Upper lobe of right lung (tissue), 1 donor: ENCODE data around the gene SKIL. TPM values are rescaled to one million over a fixed set of nuclear protein-coding genes. Genes with fewer than 3 reads are reported as not detected.

Experiments
- ATAC-seq: fragments of 200-7000 bp; cut with Tn5 transposase; one replicate; pipeline ENCODE4 v1.9.1; 2020; ENCODE audit warnings: mild to moderate bottlenecking, moderate library complexity
- DNase-seq: peaks from one replicate; pipeline ENCODE4 v3.0.0-alpha.2; 2020
- H3K27ac ChIP-seq: fragments of 200-600 bp; one replicate; pipeline ENCODE4 v1.8.0; 2022
- H3K27me3 ChIP-seq: fragments of 200-600 bp; one replicate; pipeline ENCODE4 v1.8.0; 2022; ENCODE audit warnings: mild to moderate bottlenecking
- H3K36me3 ChIP-seq: fragments of 200-600 bp; one replicate; pipeline ENCODE4 v1.8.0; 2022
- H3K4me1 ChIP-seq: fragments of 200-600 bp; one replicate; pipeline ENCODE4 v1.8.0; 2022
- H3K4me3 ChIP-seq: fragments of 200-600 bp; one replicate; pipeline ENCODE4 v1.8.0; 2022; ENCODE audit warnings: mild to moderate bottlenecking
- H3K9me3 ChIP-seq: fragments of 200-600 bp; one replicate; pipeline ENCODE4 v1.8.0; 2022
- CTCF ChIP-seq: fragments of 200-600 bp; IDR thresholded peaks from one replicate; pipeline ENCODE4 v1.8.0; 2022; ENCODE audit warnings: antibody characterized with exemption
- intact Hi-C: fragments of 100-400 bp; cut with DNase I; formaldehyde crosslinking; loops from one replicate; pipeline ENCODE4 v1.11.0; 2022
- total RNA-seq: library from RNA; stranded (reverse); fragmentation: NEBNext Ultra II Directional; extraction: Animal tissue kit (Norgen Biotek cat#: 25700); gene quantifications from one replicate; pipeline ENCODE4 v1.2.1, GENCODE V29; 2021
- donor health status: DM: no; HTN: yes; CAD: no; lungs with severe emphysema.

SKIL gene
- total RNA-seq, 1 donor from 2014 or later: 89.4 TPM

- TF ChIP-seq CTCF: no peak
- no peak overlapping the region for H3K4me3 ChIP-seq
- H3K4me1 ChIP-seq: no peaks in the 10 kb centered on the region
- DNase-seq: no peak
- intact Hi-C loops: no loop called here
- H3K27ac ChIP-seq: no peak overlapping the region
- H3K36me3 ChIP-seq: no peaks in the 10 kb centered on the region
- H3K9me3 ChIP-seq: no peaks in the 10 kb centered on the region
- H3K27me3 ChIP-seq: no peaks in the 10 kb centered on the region
- ATAC-seq: no peak
These were observed 71.5 kb downstream of the SKIL start for GRCh38 chr3:170429050-170429449.

DNA sequence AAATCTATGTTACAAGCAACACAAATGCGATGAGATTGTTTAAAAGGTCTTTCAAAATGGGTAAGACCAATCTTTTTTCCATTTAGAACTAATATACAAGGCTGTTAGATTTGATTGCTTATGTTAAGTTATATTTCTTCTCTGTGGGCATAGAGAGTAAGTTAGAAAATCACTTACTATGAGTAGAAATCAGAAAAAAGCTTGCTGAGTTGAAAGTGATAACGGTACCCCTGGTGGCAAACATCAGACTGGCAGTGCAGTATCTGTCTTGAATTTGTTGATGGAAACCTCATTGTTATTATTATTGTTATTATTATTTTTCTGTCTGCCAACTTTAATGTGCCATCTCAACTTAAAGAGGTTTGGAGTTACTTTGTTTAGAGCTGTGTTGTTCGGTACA is 73.5 kb downstream of the SKIL start:
- H3K4me3 ChIP-seq: no peak overlapping the region
- no peak for DNase-seq
- no peak overlapping the region for H3K27ac ChIP-seq
- no peak for ATAC-seq
- TF ChIP-seq CTCF: no peak
- H3K36me3 ChIP-seq: no peaks in the 10 kb centered on the region
- no peaks in the 10 kb centered on the region for H3K4me1 ChIP-seq
- intact Hi-C loops: no loop called here
- H3K9me3 ChIP-seq: no peaks in the 10 kb centered on the region
- H3K27me3 ChIP-seq: no peaks in the 10 kb centered on the region

DNA sequence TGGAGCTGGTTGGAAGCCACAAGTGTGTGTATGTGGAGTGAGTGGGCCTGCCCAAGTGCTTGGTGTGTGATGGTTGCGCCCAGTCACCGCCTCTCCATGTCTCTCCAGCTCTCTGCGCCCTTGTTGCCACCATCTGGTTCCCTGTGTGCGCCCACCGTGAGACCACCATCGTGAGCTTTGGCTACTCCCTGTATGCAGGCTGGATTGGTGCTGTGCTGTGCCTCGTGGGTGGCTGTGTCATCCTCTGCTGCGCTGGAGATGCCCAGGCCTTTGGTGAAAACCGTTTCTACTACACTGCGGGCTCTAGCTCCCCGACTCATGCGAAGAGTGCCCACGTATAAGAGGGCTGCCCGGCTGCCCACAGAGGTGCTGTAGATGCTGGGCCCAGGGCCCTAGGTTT is 74.9 kb downstream of the SKIL start:
- ATAC-seq (no peak), DNase-seq (no peak)
- no peak for TF ChIP-seq CTCF
- Histone ChIP-seq H3K36me3 (no peaks in the 10 kb centered on the region), H3K27me3 (no peaks in the 10 kb centered on the region), H3K27ac (no peak overlapping the region), H3K4me3 (no peak overlapping the region), H3K9me3 (no peaks in the 10 kb centered on the region), H3K4me1 (no peaks in the 10 kb centered on the region)
- intact Hi-C loops: no loop called here

- intact Hi-C loops: no loop called here
- TF ChIP-seq CTCF: no peak
- H3K27me3 ChIP-seq: no peaks in the 10 kb centered on the region
- no peaks in the 10 kb centered on the region for H3K9me3 ChIP-seq
- DNase-seq (no peak), ATAC-seq (no peak)
- no peak overlapping the region for H3K4me3 ChIP-seq
- no peaks in the 10 kb centered on the region for H3K4me1 ChIP-seq
- no peak overlapping the region for H3K27ac ChIP-seq
- no peaks in the 10 kb centered on the region for H3K36me3 ChIP-seq
These were observed 79.2 kb downstream of the SKIL start for GRCh38 chr3:170436697-170437096.

GRCh38 chr3:170437176-170437575 is 79.7 kb downstream of the SKIL start:
- no peak for DNase-seq
- no peak for ATAC-seq
- no peaks in the 10 kb centered on the region for H3K36me3 ChIP-seq
- H3K9me3 ChIP-seq: no peaks in the 10 kb centered on the region
- TF ChIP-seq CTCF: no peak
- intact Hi-C loops: no loop called here
- no peak overlapping the region for H3K4me3 ChIP-seq
- no peaks in the 10 kb centered on the region for H3K4me1 ChIP-seq
- no peaks in the 10 kb centered on the region for H3K27me3 ChIP-seq
- no peak overlapping the region for H3K27ac ChIP-seq

GRCh38 chr3:170437696-170438407 is 80.3 kb downstream of the SKIL start:
- Histone ChIP-seq H3K36me3 (no peaks in the 10 kb centered on the region), H3K27ac (no peak overlapping the region), H3K9me3 (no peaks in the 10 kb centered on the region), H3K4me3 (no peak overlapping the region), H3K4me1 (no peaks in the 10 kb centered on the region), H3K27me3 (no peaks in the 10 kb centered on the region)
- ATAC-seq (no peak), DNase-seq (no peak)
- TF ChIP-seq CTCF: no peak
- intact Hi-C loops: no loop called here
